H1 (cell line): Measurements from ENCODE around the gene SH3PXD2A. TPM values are rescaled to one million over a fixed set of nuclear protein-coding genes. Genes with fewer than 3 reads are reported as not detected.
A peak's percentile ranks its signal among the peaks of the same experiment; 100 is the strongest.

Source experiments
- CTCF ChIA-PET: fragments of 300-600 bp; sonication (Branson Sonifier 250); formaldehyde crosslinking; loops from one replicate; lab custom pipeline; 2021; ENCODE audit not compliant: partially characterized antibody; lab: Charles Lee
- POLR2A ChIA-PET: fragments of 300-600 bp; sonication (Branson Sonifier 250); formaldehyde crosslinking; loops from one replicate; lab custom pipeline; 2021; ENCODE audit warnings: inconsistent platforms; ENCODE audit not compliant: partially characterized antibody; lab: Charles Lee
- DNase-seq, 2 experiments: peaks; one replicate each; pipeline versions ENCODE4 v3.0.0 to v3.0.0-alpha.2; 2010 to 2022; ENCODE audit warnings: low spot score in 2 of 2, low read depth in 1 of 2, mixed read lengths in 1 of 2
- FAIRE-seq: peaks from 2 replicates; lab custom pipeline; 2011; peaks lifted over from hg19 to GRCh38; lab: Jason Lieb, UNC
- H2AFZ ChIP-seq: 2 replicates; pipeline ENCODE4 v1.8.1; 2012; ENCODE audit warnings: low read length, inconsistent platforms
- H2AK5ac ChIP-seq: 2 replicates; pipeline ENCODE4 v1.6.1; 2013; ENCODE audit warnings: low read depth, low read length
- H2BK120ac ChIP-seq: replicated peaks from 2 replicates; pipeline ENCODE3; 2013; ENCODE audit warnings: low read depth, low read length, inconsistent platforms
- H2BK12ac ChIP-seq: 2 replicates; pipeline ENCODE4 v1.6.1; 2013; ENCODE audit warnings: low read depth, low read length
- H2BK15ac ChIP-seq: 2 replicates; pipeline ENCODE4 v1.6.1; 2013; ENCODE audit warnings: low read length
- H2BK20ac ChIP-seq: 2 replicates; pipeline ENCODE4 v1.6.1; 2013; ENCODE audit warnings: low read length
- H2BK5ac ChIP-seq: 2 replicates; pipeline ENCODE4 v1.6.1; 2013; ENCODE audit warnings: low read depth, low read length
- H3K14ac ChIP-seq: 2 replicates; pipeline ENCODE4 v1.6.1; 2013; ENCODE audit warnings: inconsistent platforms; ENCODE audit not compliant: insufficient read length
- H3K18ac ChIP-seq: 2 replicates; pipeline ENCODE4 v1.6.1; 2013; ENCODE audit warnings: low read length; ENCODE audit errors: extremely low read depth
- H3K23ac ChIP-seq: 2 replicates; pipeline ENCODE4 v1.6.1; 2013; ENCODE audit warnings: inconsistent platforms; ENCODE audit not compliant: insufficient read length
- H3K23me2 ChIP-seq: 2 replicates; pipeline ENCODE4 v1.6.1; 2013; ENCODE audit warnings: low read depth, low read length
- H3K27ac ChIP-seq: 2 replicates; pipeline ENCODE4 v1.6.1; 2011; ENCODE audit warnings: low read depth, low read length, inconsistent platforms
- H3K27me3 ChIP-seq, 4 experiments: replicated peaks in 1 of 4; 1 replicate in 1 of 4; 2 replicates in 3 of 4; pipeline versions ENCODE4 v1.6.1 to v1.8.1; 2011 to 2013; ENCODE audit warnings: low read length in 3 of 4, mild to moderate bottlenecking in 3 of 4, inconsistent platforms in 2 of 4, mixed read lengths in 2 of 4, moderate library complexity in 1 of 4; ENCODE audit not compliant: control insufficient read depth in 3 of 4, insufficient read depth in 3 of 4; ENCODE audit errors: extremely low read depth in 1 of 4
- H3K36me3 ChIP-seq, 4 experiments: 2 replicates each; pipeline versions ENCODE4 v1.6.1 to v1.8.1; 2011 to 2013; ENCODE audit warnings: mild to moderate bottlenecking in 4 of 4, low read length in 3 of 4, moderate library complexity in 2 of 4, control low read depth in 1 of 4, inconsistent platforms in 1 of 4; ENCODE audit not compliant: insufficient read depth in 4 of 4, control insufficient read depth in 2 of 4
- H3K4ac ChIP-seq: replicated peaks from 2 replicates; pipeline ENCODE3; 2013; ENCODE audit warnings: low read length, low read depth, mixed read lengths, inconsistent platforms; ENCODE audit not compliant: insufficient read length
- H3K4me1 ChIP-seq, 4 experiments: replicated peaks in 1 of 4; 1 replicate in 1 of 4; 2 replicates in 3 of 4; pipeline versions ENCODE4 v1.6.1 to v1.8.1; 2011 to 2013; ENCODE audit warnings: low read length in 3 of 4, inconsistent platforms in 2 of 4, mixed read lengths in 1 of 4; ENCODE audit not compliant: insufficient read depth in 4 of 4, control insufficient read depth in 3 of 4
- H3K4me2 ChIP-seq, 2 experiments: 2 replicates each; pipeline versions ENCODE4 v1.6.1 to v1.8.1; 2011 to 2013; ENCODE audit warnings: low read depth in 2 of 2, low read length in 2 of 2, control low read depth in 1 of 2, inconsistent platforms in 1 of 2, mild to moderate bottlenecking in 1 of 2; ENCODE audit not compliant: insufficient read depth in 1 of 2
- H3K4me3 ChIP-seq, 4 experiments: fragments of 200-600, 300-600 bp in 1 of 4; sonication (generic), shearing (Covaris generic), sonication (Bioruptor Twin) in 1 of 4; 2 replicates each; pipeline versions ENCODE4 v1.5.1 to v1.8.1; 2011 to 2016; ENCODE audit warnings: low read length in 4 of 4, low read depth in 3 of 4, control low read depth in 2 of 4, inconsistent platforms in 2 of 4, mild to moderate bottlenecking in 2 of 4, mixed read lengths in 1 of 4, moderate library complexity in 1 of 4; ENCODE audit not compliant: insufficient read depth in 2 of 4; ENCODE audit errors: extremely low read depth in 1 of 4
- H3K56ac ChIP-seq: replicated peaks from 2 replicates; pipeline ENCODE3; 2013; ENCODE audit warnings: low read depth, mild to moderate bottlenecking, mixed read lengths, low read length, inconsistent platforms; ENCODE audit not compliant: insufficient read length
- H3K79me1 ChIP-seq: 2 replicates; pipeline ENCODE4 v1.6.1; 2013; ENCODE audit warnings: low read depth, low read length, control low read depth
- H3K79me2 ChIP-seq, 2 experiments: 2 replicates each; pipeline versions ENCODE4 v1.6.1 to v1.8.1; 2012 to 2013; ENCODE audit warnings: low read length in 2 of 2, mild to moderate bottlenecking in 2 of 2, inconsistent platforms in 1 of 2; ENCODE audit not compliant: insufficient read depth in 2 of 2, control insufficient read depth in 1 of 2
- H3K9ac ChIP-seq, 4 experiments: replicated peaks in 1 of 4; 1 replicate in 1 of 4; 2 replicates in 3 of 4; pipeline versions ENCODE4 v1.6.1 to v1.8.1; 2011 to 2013; ENCODE audit warnings: low read depth in 3 of 4, low read length in 3 of 4, control low read depth in 2 of 4, mild to moderate bottlenecking in 2 of 4, moderate library complexity in 2 of 4, inconsistent platforms in 1 of 4; ENCODE audit errors: extremely low read depth in 1 of 4
- H3K9me3 ChIP-seq, 2 experiments: 2 replicates each; pipeline versions ENCODE4 v1.6.1 to v1.8.1; 2012 to 2013; ENCODE audit warnings: mild to moderate bottlenecking in 2 of 2, moderate library complexity in 2 of 2, control low read depth in 1 of 2, inconsistent platforms in 1 of 2, low read depth in 1 of 2, low read length in 1 of 2, mixed read lengths in 1 of 2; ENCODE audit not compliant: insufficient read depth in 2 of 2
- H4K20me1 ChIP-seq, 2 experiments: replicated peaks in 1 of 2; 2 replicates each; pipeline versions ENCODE3 to v1.8.1; 2011 to 2013; ENCODE audit warnings: inconsistent platforms in 2 of 2, low read length in 2 of 2, mild to moderate bottlenecking in 1 of 2; ENCODE audit not compliant: insufficient read depth in 2 of 2, control insufficient read depth in 1 of 2
- H4K5ac ChIP-seq: 2 replicates; pipeline ENCODE4 v1.6.1; 2013; ENCODE audit warnings: low read length, low read depth, mixed read lengths, inconsistent platforms; ENCODE audit not compliant: insufficient read length
- H4K8ac ChIP-seq: 2 replicates; pipeline ENCODE4 v1.8.0; 2013; ENCODE audit warnings: mild to moderate bottlenecking, moderate library complexity, low read length, inconsistent platforms; ENCODE audit not compliant: insufficient read depth; ENCODE audit errors: extremely low read depth
- H4K91ac ChIP-seq: replicated peaks from 2 replicates; pipeline ENCODE3; 2013; ENCODE audit warnings: low read length, mixed read lengths, inconsistent platforms; ENCODE audit not compliant: insufficient read length
- EZH2 ChIP-seq: fragments of 200-600 bp; sonication (generic); IDR thresholded peaks from 2 replicates; pipeline ENCODE4 v1.7.1; 2012; ENCODE audit warnings: low read depth, mild to moderate bottlenecking, moderate library complexity, low read length, inconsistent platforms; ENCODE audit not compliant: severe bottlenecking
- KDM4A ChIP-seq: IDR thresholded peaks from one replicate; pipeline ENCODE4 v1.7.1; 2012; ENCODE audit warnings: low read depth, mild to moderate bottlenecking, moderate library complexity, low read length, inconsistent platforms; ENCODE audit not compliant: severe bottlenecking
- POU5F1 ChIP-seq: IDR thresholded peaks from 2 replicates; pipeline ENCODE4 v1.6.1; 2011; ENCODE audit warnings: low read depth, mild to moderate bottlenecking, low read length, moderate library complexity
- SRF ChIP-seq: IDR thresholded peaks from 2 replicates; pipeline ENCODE4 v1.6.1; 2011; ENCODE audit warnings: mild to moderate bottlenecking, low read depth, low read length, moderate library complexity
- WGBS, 2 experiments: shearing (Covaris generic) in 1 of 2; methylation state at CpG; one replicate each; pipeline versions ENCODE4 v1.1.6 to v1.1.7; 2013 to 2015; ENCODE audit warnings: low lambda C conversion rate in 2 of 2, mixed read lengths in 2 of 2, inconsistent platforms in 1 of 2, low coverage in 1 of 2, missing lambda C conversion rate in 1 of 2; ENCODE audit not compliant: insufficient replicate concordance in 2 of 2, insufficient coverage in 1 of 2, insufficient read length in 1 of 2; ENCODE audit errors: extremely low coverage in 1 of 2, missing lambda C conversion rate in 1 of 2; 5-methylcytosine and 5-hydroxymethylcytosine counted together
- polyA plus RNA-seq, 7 experiments: library from polyadenylated mRNA; depleted of rRNA in 3 of 7; stranded (reverse) in 5 of 7; unstranded in 2 of 7; fragments of >200 nt in 5 of 7; fragments of 200-250 nt in 2 of 7; gene quantifications; 1 replicate in 5 of 7; 2 replicates in 1 of 7; 4 replicates in 1 of 7; pipeline versions ENCODE4 v1.2.1 to v1.2.3, GENCODE V29; 2011 to 2013; ENCODE audit warnings: missing spikeins in 2 of 7, mixed read lengths in 2 of 7
- total RNA-seq: library from RNA; stranded (reverse); fragmentation: NEBNext Ultra II Directional; extraction: Animal tissue kit (Norgen Biotek cat#: 25700); gene quantifications from 2 replicates; pipeline ENCODE4 v1.2.1, GENCODE V29; 2021

The SH3PXD2A gene
- total and polyA plus RNA-seq, 2 of the 8 experiments (the other 6 are each of a cell fraction or from before 2014, with no cell fraction given): 5.4 to 16.3 TPM

GRCh38 chr10:103681617-103682399 is 173.6 kb downstream of the SH3PXD2A start:
- Histone ChIP-seq H4K91ac (no peak overlapping the region), H3K36me3 (no peaks in the 10 kb centered on the region), H3K4me1 (peaks cover 0 to 10% (median 5%) of the 10 kb centered on the region in 4 experiments; a peak in 4 of 7 replicates), H3K23ac (no peak overlapping the region), H3K27ac (no peak overlapping the region), H3K79me2 (no peaks in the 10 kb centered on the region), H3K79me1 (no peaks in the 10 kb centered on the region), H3K9me3 (no peaks in the 10 kb centered on the region), H3K18ac (no peak overlapping the region; the same call in 1 of the 2 replicates), H2AK5ac (0 out of 2 replicates have a peak overlapping the region, but pooled peaks have one; percentile 45), H2BK120ac (no peak overlapping the region), H3K27me3 (no peaks in the 10 kb centered on the region; a peak in 1 of 7 replicates), H3K9ac (no peak overlapping the region), H3K23me2 (no peaks in the 10 kb centered on the region), H2BK15ac (no peak overlapping the region), H3K14ac (no peak overlapping the region), H2BK5ac (no peak overlapping the region), H3K4ac (no peak overlapping the region), H2BK12ac (no peak overlapping the region), H3K56ac (no peak overlapping the region), H4K20me1 (no peaks in the 10 kb centered on the region), H2BK20ac (no peak overlapping the region), H2AFZ (no peak overlapping the region), H3K4me2 (no peak overlapping the region), H4K5ac (no peak overlapping the region), H4K8ac (peak overlapping the region; percentile 21), H3K4me3 (no peak overlapping the region)
- ChIA-PET POLR2A (interaction anchor here (1.7 kb wide), 2 partner anchors 11 to 20 kb away, joined by 3 to 7 read pairs; no protein-coding TSS in a partner anchor), CTCF (interaction anchor here (1.0 to 15.0 kb wide), 8 partner anchors 9 to 101 kb away, joined by 3 to 448 read pairs (median 48); no protein-coding TSS in a partner anchor)
- DNase-seq (no peak), FAIRE-seq (no peak)
- 82% methylated on average over 29 of the region's 29 CpGs; no CpG with 5 or more reads in 1 of the 2 experiments for WGBS, 2 experiments
- TF ChIP-seq SRF (no peak), POU5F1 (no peak), KDM4A (no peak), EZH2 (no peak)
